Sciatic nerve (tissue), 2 donors: ENCODE measurements around the gene YPEL3. TPM values are rescaled to one million over a fixed set of nuclear protein-coding genes. Genes with fewer than 3 reads are reported as not detected.
"Not testable (repeated sequence)": the region's sequence is repeated elsewhere in the genome, so short reads cannot be mapped to it uniquely, and the experiment has no call there.

Experiments
- ATAC-seq: fragments of 200-7000 bp; cut with Tn5 transposase; one replicate; pipeline ENCODE4 v1.9.1; 2020; ENCODE audit warnings: mild to moderate bottlenecking, moderate library complexity
- DNase-seq: peaks from one replicate; pipeline ENCODE4 v3.0.0-alpha.2; 2020; ENCODE audit warnings: low spot score
- intact Hi-C: fragments of 100-400 bp; cut with DNase I; formaldehyde crosslinking; loops from one replicate; pipeline ENCODE4 v1.14.2; 2022
- total RNA-seq: library from RNA; stranded (reverse); fragmentation: NEBNext Ultra II Directional; extraction: Animal tissue kit (Norgen Biotek cat#: 25700); gene quantifications from one replicate; pipeline ENCODE4 v1.2.1, GENCODE V29; 2021
- donor health status: DM: no; HTN: no; CAD: no.
- donor health status: DM: no; HTN: no; CAD: no.

Gene YPEL3, protein sequence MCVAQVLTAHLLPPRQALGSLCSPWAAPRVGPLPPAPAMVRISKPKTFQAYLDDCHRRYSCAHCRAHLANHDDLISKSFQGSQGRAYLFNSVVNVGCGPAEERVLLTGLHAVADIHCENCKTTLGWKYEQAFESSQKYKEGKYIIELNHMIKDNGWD
- 96.4 TPM for total RNA-seq

GRCh38 chr16:30096105-30096861, at the start of gene YPEL3:
YPEL3 (minus strand) TSS chr16:30096213; CDS start chr16:30095482, 731 bp downstream.
- intact Hi-C loops, result loop anchor here (10.0 kb wide), 1 partner anchor 309 kb away; the partner anchor contains the start of gene ZNF771
- ATAC-seq (peak; percentile 77), DNase-seq (peak; percentile 95)

DNA sequence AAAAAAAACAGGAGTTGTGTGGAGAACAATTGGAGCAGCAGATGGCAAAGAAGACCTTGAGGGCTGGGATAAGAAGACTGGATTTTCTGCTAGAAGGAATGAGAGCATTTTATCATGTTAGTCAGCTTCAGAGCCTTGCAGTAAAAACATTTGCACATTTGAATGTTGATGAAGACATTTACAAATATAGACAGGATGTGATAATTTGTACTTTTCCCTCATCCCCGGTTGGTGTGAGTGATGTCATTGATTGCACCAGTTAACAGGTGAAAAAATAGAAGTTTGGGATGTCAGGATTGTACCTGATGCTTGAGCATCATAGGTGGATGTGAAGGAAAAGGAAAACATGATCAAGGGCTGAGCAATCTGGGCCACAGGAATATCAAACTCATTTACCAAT, 49.6 kb upstream of the YPEL3 start:
- DNase-seq, result no peak
- intact Hi-C loops, result no loop called here
- no peak for ATAC-seq

- no peak for ATAC-seq
- intact Hi-C loops, result no loop called here
- no peak for DNase-seq
Observed at GRCh38 chr16:30144917-30145316, 48.9 kb upstream of the YPEL3 start.

DNA sequence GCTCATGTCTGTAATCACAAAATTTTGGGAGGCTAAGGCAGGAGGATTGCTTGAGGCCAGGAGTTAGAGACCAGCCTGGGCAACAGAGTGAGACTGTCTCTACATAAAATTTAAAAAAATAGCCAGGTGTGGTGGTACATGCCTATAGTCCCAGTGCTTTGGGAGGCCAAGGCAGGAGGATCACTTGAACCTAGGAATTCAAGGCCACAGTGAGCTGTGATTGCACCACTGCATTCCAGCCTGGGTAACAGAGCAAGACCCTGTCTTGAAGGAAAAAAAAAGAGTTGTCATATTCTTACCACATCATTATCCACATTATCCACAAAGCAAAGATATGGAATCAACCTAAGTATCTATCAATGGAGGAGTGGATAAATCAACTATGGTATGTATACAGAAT, 48.0 kb upstream of the YPEL3 start:
- intact Hi-C loops, result no loop called here
- no peak for ATAC-seq

DNA sequence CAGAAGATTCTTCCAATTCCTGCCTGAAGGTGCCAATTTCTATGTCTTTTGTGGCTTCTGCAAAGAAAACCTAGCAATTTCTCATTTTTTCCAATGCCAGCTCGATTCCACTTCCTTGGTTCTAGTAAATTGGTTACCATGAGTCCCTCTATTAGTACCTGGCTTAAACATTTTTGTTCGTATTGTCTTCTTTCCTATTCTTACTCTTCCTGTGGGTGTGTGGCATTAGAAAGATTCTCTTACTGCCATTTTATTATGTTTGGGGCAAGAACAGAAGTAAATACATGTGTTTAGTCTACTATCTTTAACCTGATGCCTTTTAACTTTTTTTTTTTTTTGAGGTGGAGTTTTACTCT, 47.3 kb upstream of the YPEL3 start:
- no peak for ATAC-seq
- no peak for DNase-seq
- intact Hi-C loops, result no loop called here

More for the DNA sequence above, 48.0 kb upstream of the YPEL3 start:
- no peak for DNase-seq

DNA sequence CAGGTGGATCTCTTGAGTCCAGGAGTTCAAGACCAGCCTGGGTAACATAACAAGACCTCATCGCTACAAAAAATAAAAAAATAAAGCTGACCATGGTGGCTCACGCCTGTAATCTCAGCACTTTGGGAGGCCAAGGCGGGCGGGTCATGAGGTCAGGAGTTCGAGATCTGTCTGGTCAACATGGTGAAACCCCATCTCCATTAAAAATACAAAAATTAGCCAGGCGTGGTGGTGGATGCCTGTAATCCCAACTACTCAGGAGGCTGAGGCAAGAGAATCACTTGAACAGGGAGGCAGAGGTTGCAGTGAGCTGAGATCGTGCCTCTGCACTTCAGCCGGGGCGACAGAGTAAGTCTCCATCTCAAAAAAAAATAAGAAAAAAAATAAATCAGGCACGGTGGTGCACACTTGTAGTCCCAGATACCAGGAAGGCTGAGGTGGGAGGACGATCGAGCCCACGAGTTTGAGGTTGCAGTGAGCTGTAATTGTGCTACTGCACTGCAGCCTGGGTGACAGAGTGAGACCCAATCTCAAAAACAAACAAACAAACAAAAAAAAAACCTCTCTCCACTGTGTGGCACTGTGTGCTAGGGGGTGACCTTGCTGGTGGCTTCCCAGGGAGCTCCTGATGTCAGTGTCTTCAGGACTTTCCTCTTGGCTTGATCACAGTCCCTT, 46.8 kb upstream of the YPEL3 start:
- ATAC-seq (no peak), DNase-seq (no peak)
- intact Hi-C loops, result no loop called here

- ATAC-seq (no peak), DNase-seq (no peak)
- intact Hi-C loops, result no loop called here
Observed at GRCh38 chr16:30141750-30142149, 45.7 kb upstream of the YPEL3 start.

GRCh38 chr16:30139583-30140481, 43.8 kb upstream of the YPEL3 start:
- intact Hi-C loops, result no loop called here
- no peak for DNase-seq
- ATAC-seq, result no peak

- intact Hi-C loops, result no loop called here
- DNase-seq (no peak), ATAC-seq (no peak)
Observed at GRCh38 chr16:30137897-30138296, 41.9 kb upstream of the YPEL3 start.

GRCh38 chr16:30136971-30137605, 41.1 kb upstream of the YPEL3 start:
- peak; percentile 76 for ATAC-seq
- DNase-seq, result no peak
- intact Hi-C loops, result no loop called here

DNA sequence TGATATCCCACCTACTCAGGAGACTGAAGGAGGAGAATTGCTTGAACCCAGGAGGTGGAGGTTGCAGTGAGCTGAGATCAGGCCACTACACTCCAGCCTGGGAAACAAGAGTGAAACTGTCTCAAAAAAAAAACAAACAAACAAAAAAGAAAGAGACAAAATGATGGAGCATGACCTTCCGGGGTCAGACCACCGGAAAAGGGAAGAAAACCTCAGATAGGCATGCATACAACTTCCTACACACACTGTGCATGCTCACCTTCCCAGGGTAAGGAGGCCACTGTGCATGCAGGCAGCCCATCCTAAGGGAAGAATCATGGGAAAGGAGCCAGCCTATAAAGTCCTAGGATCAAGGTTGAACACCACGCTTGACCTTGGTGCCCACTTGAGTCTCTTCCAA, 36.6 kb upstream of the YPEL3 start:
- ATAC-seq, result no peak
- intact Hi-C loops, result no loop called here
- DNase-seq, result no peak

GRCh38 chr16:30131869-30132475, 36.0 kb upstream of the YPEL3 start:
- ATAC-seq, result no peak
- intact Hi-C loops, result no loop called here
- DNase-seq, result no peak

DNA sequence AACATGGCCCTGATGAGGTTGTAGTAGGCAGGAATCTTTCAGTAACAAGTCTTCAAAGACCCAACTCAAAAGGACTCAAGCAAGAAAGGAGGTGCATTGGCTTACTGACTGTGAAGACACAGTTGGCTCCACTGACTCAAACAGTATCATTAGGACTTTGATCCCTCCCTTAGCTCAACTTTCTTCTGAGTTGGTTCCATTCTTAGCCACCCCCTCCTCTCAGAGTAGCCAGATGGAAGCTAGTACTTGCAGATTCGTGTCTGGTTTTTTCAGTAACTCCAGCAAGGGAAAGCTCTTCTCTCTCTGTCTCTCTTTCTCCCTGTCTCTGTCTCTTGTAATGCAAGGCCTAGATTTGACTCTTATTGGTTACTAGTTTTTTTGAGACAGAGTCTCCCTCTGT, 32.0 kb upstream of the YPEL3 start:
- intact Hi-C loops, result no loop called here
- no peak for DNase-seq
- no peak for ATAC-seq

DNA sequence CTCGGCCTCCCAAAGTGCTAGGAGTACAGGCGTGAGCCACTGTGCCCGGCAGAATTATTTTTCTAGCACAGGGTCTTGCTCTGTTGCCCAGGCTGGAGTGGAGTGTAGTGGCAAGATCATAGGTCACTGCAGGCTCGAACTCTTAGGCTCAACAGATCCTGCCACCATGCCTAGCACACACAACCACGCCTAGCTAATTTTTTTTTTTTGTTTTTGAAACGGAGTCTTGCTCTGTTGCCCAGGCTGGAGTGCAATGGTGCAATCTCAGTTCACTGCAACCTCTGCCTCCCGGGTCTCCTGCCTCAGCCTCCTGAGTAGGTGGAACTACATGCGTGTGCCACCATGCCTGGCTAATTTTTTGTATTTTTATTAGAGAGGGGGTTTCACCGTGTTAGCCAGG, 29.7 kb upstream of the YPEL3 start:
- ATAC-seq, intact Hi-C loops, DNase-seq: not testable (repeated sequence)

DNA sequence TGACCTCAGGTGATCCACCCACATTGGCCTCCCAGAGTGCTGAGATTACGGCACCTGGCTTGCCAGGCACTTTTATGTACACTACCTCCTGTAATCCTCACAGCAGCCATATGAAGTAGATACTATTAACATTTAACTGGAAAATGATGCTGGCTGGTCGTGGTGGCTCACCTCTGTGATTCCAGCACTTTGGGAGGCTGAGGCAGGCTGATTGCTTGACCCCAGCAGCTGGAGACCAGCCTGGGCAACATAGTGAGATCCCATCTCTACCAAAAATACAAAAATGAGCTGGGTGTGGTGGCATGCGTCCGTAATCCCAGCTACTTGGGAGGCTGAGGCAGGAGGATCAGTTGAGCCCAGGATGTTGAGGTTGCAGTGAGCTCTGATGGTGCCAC, 29.0 kb upstream of the YPEL3 start:
- ATAC-seq, result no peak
- no peak for DNase-seq
- intact Hi-C loops, result no loop called here

DNA sequence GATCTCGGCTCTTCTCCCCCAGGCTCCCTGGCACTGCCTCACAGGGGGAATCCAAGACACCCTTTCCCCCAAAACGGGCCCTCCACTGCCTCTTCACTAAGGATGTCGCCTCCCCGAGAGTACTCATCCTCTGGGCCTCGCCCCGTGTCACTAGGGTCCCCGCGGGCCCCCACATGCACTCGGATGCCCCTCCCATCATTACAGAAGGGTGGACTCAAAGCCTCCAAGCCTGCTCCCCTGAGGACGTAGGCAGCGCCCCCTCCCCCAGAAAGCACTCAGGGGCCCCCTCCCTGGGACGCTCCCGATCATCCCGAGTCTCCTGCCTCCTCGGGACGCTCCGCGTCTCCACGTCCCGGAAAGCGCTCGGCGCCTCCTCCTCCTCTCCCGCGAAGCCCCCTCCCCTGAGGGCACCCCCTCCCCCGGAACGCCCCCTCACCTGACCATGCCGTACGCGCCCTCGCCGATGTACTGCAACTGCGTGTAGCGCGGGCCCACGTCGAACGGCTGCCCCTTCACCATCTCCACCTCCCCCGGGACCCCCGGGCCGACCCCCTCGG, 26.7 kb upstream of the YPEL3 start:
- ATAC-seq (peak; percentile 47), DNase-seq (no peak)
- intact Hi-C loops, result no loop called here

DNA sequence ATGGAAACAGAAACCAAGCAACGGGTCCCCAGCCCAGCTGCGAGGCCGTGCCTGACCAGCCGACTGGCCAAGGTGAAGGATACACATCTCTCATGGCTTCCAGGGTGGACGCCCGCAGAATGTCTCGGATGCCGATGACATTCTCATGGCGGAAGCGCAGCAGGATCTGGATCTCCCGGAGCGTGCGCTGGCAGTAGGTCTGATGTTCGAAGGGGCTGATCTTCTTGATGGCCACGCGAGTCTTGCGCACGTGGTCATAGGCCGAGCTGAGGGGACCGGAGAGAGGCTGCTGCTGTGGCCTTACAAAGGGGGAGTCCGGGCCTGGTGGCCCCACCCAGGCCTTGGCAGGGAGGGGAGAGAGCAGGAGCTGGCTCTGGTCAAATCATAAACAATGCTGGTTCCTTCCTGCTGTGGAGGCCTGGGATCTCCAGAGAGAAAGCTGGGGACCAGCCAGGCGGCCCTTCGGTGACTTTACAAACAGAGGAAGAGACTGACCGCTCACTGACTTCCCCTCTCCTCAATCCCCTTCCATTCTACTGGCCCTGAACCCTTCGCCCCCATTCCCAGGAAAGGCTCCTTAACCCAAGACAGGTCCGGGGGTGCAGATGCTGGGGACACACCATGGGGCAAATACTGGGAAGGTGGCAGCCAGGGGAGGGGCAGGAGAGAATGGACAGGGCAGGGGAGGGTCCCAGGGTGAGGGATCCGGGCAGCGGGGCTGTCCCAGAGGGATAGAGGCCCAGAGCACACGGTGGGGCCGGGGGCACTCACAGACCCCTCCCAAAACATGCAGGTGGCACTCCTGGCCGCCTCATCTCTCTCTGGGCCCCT, 25.9 kb upstream of the YPEL3 start:
- ATAC-seq, result peak; percentile 87
- peak; percentile 85 for DNase-seq
- intact Hi-C loops, result no loop called here
